ENCODE results near the gene TGFA. TPM values are rescaled to one million over a fixed set of nuclear protein-coding genes. Genes with fewer than 3 reads are reported as not detected.

TGFA gene
- total and polyA plus RNA-seq, 2 experiments from 2014 or later, result 1.4 to 6.5 TPM

- TF ChIP-seq POLR2AphosphoS5 (IDR thresholded peaks at IDR 0.05; ENCODE audit: low read depth), result no peak
- TF ChIP-seq NANOG (IDR thresholded peaks at IDR 0.05; ENCODE audit: borderline replicate concordance), result no peak
- TF ChIP-seq EZH2phosphoT487 (IDR thresholded peaks at IDR 0.05; ENCODE audit: unreplicated experiment), result no peak
- TF ChIP-seq CTCF (conservative IDR thresholded peaks at IDR 0.05; ENCODE audit: low read depth in 2 of 2), result no peak
- TF ChIP-seq STAT1 (IDR thresholded peaks at IDR 0.05; ENCODE audit: unreplicated experiment), result no peak
Observed at GRCh38 chr2:70472221-70472890, 81.3 kb downstream of the TGFA start (continued).

GRCh38 chr2:70471129-70471528 is 82.5 kb downstream of the TGFA start:
- H3K27ac Mint-ChIP-seq, result no peak overlapping the region
- H4K20me1 ChIP-seq (replicated peaks; ENCODE audit: insufficient read depth), result no peaks in the 10 kb centered on the region
- H3K79me2 ChIP-seq (replicated peaks; ENCODE audit: insufficient read depth), result no peaks in the 10 kb centered on the region
- no peak overlapping the region for H3K27ac ChIP-seq (ENCODE audit: low read depth)
- no peaks in the 10 kb centered on the region for H3K27me3 ChIP-seq (ENCODE audit: insufficient read depth)
- ATAC-seq (no peak), DNase-seq (ENCODE audit: low spot score) (no peak)
- H3K9me2 ChIP-seq (ENCODE audit: insufficient read depth), result no peaks in the 10 kb centered on the region
- H3K4me1 ChIP-seq (ENCODE audit: insufficient read depth), result no peaks in the 10 kb centered on the region
- no peak overlapping the region for H3K4me2 ChIP-seq
- H3K36me3 ChIP-seq (ENCODE audit: insufficient read depth), result no peaks in the 10 kb centered on the region
- H3K36me3 Mint-ChIP-seq (ENCODE audit: low read depth), result no peaks in the 10 kb centered on the region
- no peaks in the 10 kb centered on the region for H3K9me3 Mint-ChIP-seq
- H2AFZ ChIP-seq, result no peak overlapping the region
- H3K4me3 ChIP-seq, result no peak overlapping the region
- no peaks in the 10 kb centered on the region for H3K27me3 Mint-ChIP-seq (ENCODE audit: insufficient read depth, low read depth, poor library complexity)
- H3K4me1 Mint-ChIP-seq, result peaks cover 13% of the 10 kb centered on the region
- H3K4me3 Mint-ChIP-seq, result no peak overlapping the region
- no peaks in the 10 kb centered on the region for H3F3A ChIP-seq (replicated peaks; ENCODE audit: low read depth)
- no peak for TF ChIP-seq JUNB (IDR thresholded peaks at IDR 0.05; ENCODE audit: unreplicated experiment)
- TF ChIP-seq ETS1 (IDR thresholded peaks at IDR 0.05), result no peak
- TF ChIP-seq REST (IDR thresholded peaks at IDR 0.05; ENCODE audit: unreplicated experiment), result no peak
- TF ChIP-seq EZH2phosphoT487 (IDR thresholded peaks at IDR 0.05; ENCODE audit: unreplicated experiment), result no peak
- no peak for TF ChIP-seq ZNF114 (CRISPR knock-in tag; IDR thresholded peaks at IDR 0.05)
- TF ChIP-seq NANOG (IDR thresholded peaks at IDR 0.05; ENCODE audit: borderline replicate concordance), result no peak
- no peak for TF ChIP-seq EZH2 (IDR thresholded peaks at IDR 0.05; ENCODE audit: low read depth, unreplicated experiment)
- TF ChIP-seq CREB1 (CRISPR knock-in tag; IDR thresholded peaks at IDR 0.05; ENCODE audit: low read depth), result no peak
- no peak for TF ChIP-seq POLR2AphosphoS5 (IDR thresholded peaks at IDR 0.05; ENCODE audit: low read depth)
- no peak for TF ChIP-seq CTCF (conservative IDR thresholded peaks at IDR 0.05; ENCODE audit: low read depth in 2 of 2)
